Activated CD4-positive, CD25-positive, alpha-beta regulatory T cell treated with anti-CD3 and anti-CD28 coated beads, Interleukin-2, amount 50 U/mL, for 24 hours (primary cell): ENCODE results near the gene FHIP2A.
"Not testable (repeated sequence)": the region's sequence is repeated elsewhere in the genome, so short reads cannot be mapped to it uniquely, and the experiment has no call there.

Experiments used
- ATAC-seq, 2 donors: fragments of 150-1000 bp; cut with Tn5 transposase; one replicate each; pipeline ENCODE4 v1.10.0; 2021; ENCODE audit warnings: mild to moderate bottlenecking in 1 of 2, moderate library complexity in 1 of 2

FHIP2A gene

DNA sequence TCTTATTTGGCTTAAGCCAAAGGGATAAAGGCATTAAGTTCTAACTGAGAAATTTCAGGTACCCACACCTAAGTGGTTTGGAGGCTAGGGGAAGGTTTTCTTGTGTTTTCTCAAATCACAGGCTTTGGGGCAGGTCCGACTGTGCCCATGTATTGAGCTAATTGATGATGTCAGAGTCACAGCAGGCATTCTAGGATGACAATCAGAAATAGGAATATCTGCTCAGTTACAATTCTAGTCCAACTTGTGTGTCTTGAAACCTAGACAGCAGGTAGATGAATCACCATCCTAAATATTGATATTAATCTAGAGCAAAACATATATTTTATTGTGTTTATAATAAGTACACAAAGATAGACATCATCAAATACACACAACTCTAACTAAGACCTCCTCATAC, 2.3 kb upstream of the FHIP2A start:
- no peak for ATAC-seq

- peak; percentile 27 to 41 for ATAC-seq
Observed at GRCh38 chr10:114821915-114822443, 399 bp downstream of the FHIP2A start.

DNA sequence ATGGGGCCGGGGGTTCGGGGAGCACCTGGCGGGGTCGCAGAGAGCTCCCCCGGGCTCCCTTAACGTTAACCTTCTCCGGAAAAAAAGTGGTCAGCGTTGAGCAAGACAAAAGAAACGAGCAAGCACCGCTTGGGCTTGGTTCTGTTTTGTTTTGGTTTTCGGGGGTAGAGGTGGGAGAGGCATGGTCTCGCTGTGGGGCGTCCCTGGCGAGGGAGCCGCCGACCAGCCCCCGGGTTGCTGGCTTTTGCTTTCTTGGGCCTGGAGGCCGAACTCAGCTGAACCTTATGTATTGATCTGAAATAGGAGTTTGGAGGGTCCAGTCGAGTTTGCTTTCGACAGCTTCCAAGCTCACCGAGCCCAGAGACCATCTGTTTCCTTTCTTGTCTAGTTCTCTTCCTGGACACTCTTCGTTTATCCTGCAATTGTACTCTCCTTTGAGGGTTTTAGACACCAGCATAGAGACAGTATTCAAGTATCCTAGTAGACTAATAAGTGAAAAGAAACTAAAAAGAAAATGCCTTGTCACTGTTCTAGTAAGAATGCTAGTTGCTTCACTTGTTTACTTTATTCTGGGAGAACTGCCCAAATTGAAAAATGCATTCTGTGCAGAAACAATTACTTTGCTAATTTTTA, 980 bp downstream of the FHIP2A start:
- ATAC-seq: peak; percentile 5

- ATAC-seq: no peak
Observed at GRCh38 chr10:114823077-114823463, 1.5 kb downstream of the FHIP2A start.

DNA sequence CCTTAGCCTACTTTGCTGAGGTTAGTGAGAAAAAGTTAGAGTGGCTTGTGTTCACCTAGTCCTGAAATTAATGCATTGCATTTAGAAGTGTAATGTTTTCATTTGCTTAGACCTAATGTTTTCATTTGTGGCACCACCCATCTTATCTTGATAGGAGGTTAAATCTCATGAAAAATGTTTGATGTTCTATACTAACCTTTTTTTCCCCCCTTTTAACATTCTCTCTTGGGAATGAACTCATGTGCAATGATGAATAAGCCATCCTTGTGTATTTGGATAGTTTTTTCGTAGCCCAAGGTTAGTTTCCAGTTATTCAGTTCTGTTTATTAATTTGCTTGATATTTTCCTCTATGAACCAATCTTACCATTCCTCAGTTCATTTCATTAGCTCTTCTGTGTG, 2.8 kb downstream of the FHIP2A start:
- ATAC-seq: no peak

DNA sequence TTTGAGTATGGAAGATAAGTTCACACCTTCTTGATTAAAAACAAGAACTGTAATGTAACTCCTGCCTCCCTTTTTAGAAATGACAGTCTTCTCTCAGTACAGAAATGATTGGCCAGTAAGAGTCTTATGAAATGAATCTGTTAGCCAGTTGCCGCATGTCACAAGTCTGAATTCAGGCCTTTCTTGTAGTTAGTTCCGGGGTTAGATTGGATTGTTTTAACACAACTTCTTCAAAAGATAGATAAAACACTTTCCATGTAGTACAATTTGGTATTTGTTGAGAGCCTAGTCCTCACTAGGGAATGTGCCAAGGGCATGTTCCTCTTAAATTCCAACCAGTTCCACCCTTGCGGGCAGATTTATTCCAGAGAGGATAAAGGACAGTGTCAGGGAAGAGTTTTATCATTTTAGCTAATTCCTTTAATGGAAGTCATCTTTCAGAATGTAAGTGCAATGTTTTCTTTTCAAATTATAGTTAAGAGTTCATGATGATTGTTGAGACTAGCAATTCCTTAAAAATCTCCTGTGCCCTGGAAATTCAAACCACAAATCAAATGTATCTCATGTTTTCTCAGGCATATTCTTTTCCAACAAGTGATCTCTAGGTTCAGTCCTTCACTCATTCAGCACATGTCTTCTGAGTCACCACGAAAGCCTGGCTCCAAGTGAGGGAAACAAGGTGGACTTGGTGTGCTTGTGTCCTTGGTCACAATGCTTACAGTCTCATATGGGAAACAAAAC, 4.1 kb downstream of the FHIP2A start:
- ATAC-seq: peak; percentile 45 to 46

DNA sequence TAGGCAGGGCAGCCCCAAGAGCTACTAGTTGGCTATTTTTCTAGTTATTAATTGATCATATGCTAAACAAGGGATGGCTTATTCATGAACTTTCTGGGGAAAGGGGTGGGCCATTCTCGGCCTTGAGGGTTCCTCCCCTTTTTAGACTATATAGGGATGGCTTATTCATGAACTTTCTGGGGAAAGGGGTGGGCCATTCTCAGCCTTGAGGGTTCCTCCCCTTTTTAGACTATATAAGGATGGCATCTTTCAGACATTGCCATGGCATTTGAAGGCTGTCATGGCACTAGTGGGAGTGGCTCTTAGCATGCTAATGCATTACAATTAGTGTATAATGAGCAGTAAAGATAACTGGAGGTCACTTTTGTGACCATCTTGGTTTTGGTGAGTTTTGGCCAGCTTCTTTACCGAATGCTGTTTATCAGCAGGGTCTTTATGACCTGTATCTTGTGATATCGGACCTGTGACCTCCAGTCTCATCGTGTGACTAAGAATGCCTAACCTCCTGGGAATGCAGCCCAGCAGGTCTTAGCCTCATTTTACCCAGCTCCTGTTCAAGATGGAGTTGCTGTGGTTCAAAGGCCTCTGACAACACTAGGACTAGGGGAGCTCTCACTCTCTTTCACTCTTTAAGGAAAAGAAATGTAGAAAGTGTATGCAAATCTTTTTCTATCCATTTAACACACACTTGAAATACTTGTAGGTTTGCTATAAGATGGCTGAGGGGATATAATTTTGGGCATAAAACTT, 7.8 kb downstream of the FHIP2A start:
- ATAC-seq: no peak

GRCh38 chr10:114831186-114831867, 9.7 kb downstream of the FHIP2A start:
- ATAC-seq: no peak

DNA sequence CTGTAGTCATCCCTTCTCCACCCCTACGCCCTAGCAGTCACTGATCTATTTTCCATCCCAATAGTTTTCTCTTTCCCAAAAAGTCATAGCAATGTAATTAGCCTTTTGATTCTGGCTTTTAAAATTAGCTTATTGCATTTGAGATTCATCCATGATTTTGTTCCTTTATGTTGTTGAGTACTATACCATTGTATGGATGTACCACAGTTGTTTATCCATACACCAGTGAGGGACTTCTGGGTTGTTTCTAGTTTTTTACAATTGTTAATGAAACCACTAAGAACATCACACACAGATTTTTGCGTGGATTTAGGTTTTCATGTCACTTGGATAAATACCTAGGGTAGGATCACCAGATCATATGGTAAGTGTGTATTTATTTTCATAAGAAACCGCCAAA, 16.1 kb downstream of the FHIP2A start:
- no peak for ATAC-seq

DNA sequence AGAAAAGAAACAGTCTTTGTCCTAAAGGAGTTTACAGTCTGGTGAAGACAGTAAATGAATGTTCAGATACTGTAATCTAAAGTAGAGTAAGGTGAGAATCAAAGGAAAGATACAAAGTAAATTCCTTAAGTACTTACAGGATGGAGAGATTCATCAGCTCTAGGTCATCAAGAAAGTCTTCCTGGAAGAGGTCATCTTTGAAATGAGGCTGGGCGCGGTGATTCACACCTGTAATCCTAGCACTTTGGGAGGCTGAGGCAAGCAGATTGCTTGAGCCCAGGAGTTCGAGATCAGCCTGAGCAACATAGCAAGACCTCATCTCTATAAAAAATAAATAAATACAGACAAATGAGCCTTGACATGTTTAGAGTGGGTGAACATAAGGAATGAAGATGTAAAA, 18.3 kb downstream of the FHIP2A start:
- no peak for ATAC-seq

DNA sequence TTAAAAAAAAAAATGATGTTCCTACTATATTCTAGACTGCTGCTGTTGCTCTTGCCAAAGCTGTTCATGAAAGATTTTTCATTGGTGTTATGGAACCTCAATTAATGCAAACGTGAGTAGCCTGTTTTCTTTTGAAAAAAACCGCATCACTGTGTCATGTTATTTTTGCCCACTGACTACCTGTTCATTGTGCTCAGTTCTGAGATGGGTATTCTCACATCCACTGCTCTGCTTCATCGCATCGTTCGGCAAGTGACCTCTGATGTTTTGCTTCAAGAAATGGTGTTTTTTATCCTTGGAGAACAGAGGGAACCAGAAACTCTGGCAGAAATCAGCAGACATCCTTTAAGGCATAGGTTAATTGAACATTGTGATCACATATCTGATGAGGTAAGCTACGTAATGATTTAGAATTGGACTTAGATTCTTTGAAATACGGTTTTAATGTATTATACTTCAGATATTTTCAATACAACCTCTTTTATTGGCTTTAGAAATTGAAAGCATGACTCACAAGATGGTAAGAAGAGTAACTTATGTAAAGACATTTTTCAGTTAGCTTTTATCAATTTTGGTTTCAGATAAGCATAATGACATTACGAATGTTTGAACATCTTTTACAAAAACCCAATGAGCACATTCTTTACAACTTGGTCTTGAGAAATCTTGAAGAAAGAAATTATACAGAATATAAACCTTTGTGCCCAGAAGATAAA, 24.6 kb downstream of the FHIP2A start:
- ATAC-seq: peak; percentile 48 to 55

DNA sequence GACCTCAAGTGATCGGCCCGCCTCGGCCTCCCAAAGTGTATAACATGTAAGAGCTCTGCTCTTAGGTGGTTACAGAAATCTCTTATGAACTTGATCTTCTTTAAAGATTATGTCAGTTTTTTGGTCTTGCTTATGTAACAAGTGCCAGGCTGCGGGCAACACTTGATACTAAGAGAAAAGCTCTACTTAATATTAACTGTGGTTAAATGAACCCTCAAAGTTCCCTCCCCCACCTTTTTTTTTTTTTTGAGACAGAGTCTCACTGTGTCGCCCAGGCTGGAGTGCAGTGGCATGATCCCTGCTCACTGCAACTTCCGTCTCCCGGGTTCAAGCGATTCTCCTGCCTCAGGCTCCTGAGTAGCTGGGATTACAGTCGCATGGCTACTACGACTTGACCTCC, 25.9 kb downstream of the FHIP2A start:
- ATAC-seq: not testable (repeated sequence)

DNA sequence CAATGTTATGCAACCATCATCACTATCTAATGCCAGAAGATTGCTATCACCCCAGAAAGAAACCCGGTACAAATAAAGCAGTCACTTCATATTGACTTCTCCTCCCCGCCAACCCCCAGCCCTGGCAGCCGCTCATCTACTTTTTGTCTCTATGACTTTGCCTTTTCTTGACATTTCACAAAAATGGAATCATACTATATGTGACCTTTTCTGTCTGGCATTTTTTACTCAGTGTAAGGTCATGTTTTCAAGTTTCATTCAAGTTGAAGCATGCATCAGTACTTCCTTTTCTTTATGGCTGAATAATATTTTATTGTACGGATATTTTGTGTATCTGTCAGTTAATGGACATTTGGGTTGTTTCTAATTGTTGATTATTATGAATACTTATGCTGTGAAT, 28.1 kb downstream of the FHIP2A start:
- ATAC-seq: peak in 1 of 2 donors; percentile 13

DNA sequence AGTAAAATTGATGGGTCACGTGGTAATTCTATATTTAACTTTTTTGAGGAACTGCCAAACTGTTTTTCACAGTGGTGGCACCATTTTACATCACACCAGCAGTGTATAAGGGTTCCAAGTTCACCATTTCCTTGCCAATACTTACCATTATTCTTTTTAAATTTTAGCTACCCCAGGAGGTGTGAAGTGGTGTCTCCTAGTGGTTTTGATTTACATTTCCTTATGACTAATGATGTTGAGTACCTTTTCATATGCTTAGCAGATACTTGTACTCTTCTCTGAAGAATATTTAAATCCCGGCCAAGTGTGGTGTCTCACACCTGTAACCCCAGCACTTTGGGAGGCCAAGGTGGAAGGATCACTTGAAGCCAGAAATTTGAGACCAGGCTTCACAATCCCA, 28.5 kb downstream of the FHIP2A start:
- ATAC-seq: peak in 1 of 2 donors; percentile 65

- no peak for ATAC-seq
Observed at GRCh38 chr10:114851336-114851735, 29.8 kb downstream of the FHIP2A start.

- no peak for ATAC-seq
Observed at GRCh38 chr10:114852197-114852596, 30.6 kb downstream of the FHIP2A start.

- ATAC-seq: no peak
Observed at GRCh38 chr10:114854906-114855305, 33.3 kb downstream of the FHIP2A start.

DNA sequence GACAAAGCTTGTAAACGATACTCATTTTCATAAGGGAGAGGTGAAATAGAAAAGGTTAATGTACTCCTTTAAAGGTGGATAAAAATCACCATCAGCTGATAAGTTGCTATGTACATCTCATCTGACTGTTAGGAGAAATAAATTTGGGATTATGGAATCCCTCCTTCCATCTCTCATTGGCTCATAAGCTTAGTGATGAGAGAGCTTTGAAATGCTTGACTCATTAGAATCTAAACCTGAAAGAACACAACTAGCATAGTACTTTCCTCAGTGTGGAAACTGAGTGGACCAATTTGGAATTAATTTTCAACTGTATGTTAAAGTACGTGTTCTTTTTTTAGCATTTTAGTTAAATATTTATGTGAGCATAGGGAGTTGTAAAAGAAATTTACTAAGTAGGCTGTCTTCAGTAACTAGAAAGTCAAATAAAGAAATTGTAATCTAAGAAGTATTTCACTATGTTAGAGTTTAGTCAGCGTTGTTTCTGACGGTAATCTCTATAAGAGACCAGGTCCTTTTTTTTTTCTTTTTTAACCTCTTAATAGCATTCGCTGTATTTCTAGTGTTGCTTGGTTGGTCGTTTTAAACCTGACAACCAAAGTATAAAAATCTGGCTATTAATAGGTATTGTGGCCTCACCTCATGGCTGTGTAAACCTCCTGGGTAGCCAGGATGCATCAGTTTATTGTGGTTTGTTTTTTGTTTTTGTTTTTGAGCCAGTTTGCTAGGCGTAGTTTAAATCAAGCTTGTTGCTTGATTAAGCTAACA, 34.4 kb downstream of the FHIP2A start:
- peak; percentile 34 to 61 for ATAC-seq

DNA sequence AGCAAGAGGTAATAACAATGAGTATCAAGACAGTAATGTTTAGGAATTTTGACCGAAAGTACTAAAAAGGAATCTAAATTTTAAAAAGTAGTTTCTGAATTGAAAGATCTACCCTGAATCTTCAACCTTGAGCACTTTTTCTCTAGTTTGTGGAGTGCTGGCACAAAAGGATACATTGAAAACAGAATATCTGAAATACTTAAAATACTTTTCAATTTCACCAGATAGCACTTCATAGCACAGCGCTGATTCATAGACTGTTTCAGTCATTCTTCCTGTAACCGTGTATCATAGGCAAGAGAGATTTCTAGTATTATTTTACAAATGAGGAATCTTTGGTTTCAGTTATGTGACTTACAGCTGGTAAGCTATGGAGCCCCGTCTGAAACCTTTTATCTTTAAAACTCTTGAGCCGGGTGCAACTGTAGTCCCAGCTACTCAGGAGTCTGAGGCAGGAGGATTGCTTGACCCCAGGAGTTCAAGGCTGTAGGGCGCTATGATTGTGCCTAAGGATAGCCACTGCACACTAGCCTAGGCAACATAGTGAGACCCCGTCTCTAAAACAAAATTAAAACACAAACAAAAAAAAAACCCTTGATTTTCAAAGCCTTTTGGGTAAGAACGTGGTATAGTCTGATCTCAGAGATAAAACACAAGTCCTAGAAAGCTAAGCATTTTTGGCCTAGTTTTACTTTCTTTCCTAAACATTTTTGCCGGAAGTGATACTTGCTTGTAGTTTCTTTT, 35.1 kb downstream of the FHIP2A start:
- ATAC-seq: peak; percentile 79 to 89

DNA sequence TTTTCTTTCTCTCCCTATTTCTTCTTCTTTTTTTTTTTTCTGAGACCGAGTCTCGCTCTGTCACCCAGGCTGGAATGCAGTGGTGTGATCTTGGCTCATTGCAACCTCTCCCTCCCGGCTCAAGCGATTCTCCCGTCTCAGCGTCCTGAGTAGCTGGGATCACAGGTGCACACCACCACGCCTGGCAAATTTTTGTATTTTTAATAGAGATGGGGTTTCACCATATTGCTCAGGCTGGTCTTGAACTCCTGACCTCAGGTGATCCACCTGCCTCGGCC, 35.6 kb downstream of the FHIP2A start:
- ATAC-seq: not testable (repeated sequence)
